Neuron (in vitro differentiated cells): ENCODE measurements around the gene GOLGA6L9.
A peak's percentile ranks its signal among the peaks of the same experiment; 100 is the strongest.
"Not testable (repeated sequence)": the region's sequence is repeated elsewhere in the genome, so short reads cannot be mapped to it uniquely, and the experiment has no call there.

Source experiments
- H2AFZ ChIP-seq: one replicate; pipeline ENCODE4 v1.6.1; 2013; ENCODE audit warnings: low read depth, mild to moderate bottlenecking, inconsistent platforms, low read length, moderate library complexity
- H3K27me3 ChIP-seq: one replicate; pipeline ENCODE4 v1.6.1; 2013; ENCODE audit warnings: low read length; ENCODE audit not compliant: insufficient read depth
- H3K36me3 ChIP-seq: one replicate; pipeline ENCODE4 v1.6.1; 2013; ENCODE audit warnings: low read length; ENCODE audit not compliant: insufficient read depth
- H3K4me1 ChIP-seq: one replicate; pipeline ENCODE4 v1.6.1; 2013; ENCODE audit warnings: low read length; ENCODE audit not compliant: insufficient read depth
- H3K4me3 ChIP-seq: 2 replicates; pipeline ENCODE4 v1.5.1; 2013; ENCODE audit warnings: mild to moderate bottlenecking, low read length, moderate library complexity
- H3K9me3 ChIP-seq: one replicate; pipeline ENCODE4 v1.6.1; 2013; ENCODE audit warnings: low read length

GOLGA6L9 gene

DNA sequence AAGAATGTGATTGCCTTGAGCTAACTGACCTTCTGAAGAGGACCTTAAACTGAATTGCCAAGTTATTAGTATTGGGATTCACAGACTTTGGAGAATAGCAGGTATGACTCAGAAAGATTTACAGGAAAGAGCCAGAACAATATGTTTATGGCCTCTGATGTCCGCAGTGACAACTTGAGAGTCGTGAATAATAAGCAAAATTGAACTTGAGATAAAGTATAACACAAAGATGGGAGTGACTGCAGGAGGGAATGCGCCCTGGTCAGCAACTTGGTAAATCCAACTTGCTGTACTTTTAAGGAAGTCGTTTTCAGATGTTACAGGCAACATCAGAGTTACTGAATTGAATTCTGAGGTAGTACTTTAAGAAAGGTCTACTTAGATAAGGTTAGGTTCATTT is 19.3 kb upstream of the GOLGA6L9 start:
- H3K9me3 ChIP-seq, H3K4me3 ChIP-seq, H3K27me3 ChIP-seq, H3K4me1 ChIP-seq, H2AFZ ChIP-seq, H3K36me3 ChIP-seq: not testable (repeated sequence)

DNA sequence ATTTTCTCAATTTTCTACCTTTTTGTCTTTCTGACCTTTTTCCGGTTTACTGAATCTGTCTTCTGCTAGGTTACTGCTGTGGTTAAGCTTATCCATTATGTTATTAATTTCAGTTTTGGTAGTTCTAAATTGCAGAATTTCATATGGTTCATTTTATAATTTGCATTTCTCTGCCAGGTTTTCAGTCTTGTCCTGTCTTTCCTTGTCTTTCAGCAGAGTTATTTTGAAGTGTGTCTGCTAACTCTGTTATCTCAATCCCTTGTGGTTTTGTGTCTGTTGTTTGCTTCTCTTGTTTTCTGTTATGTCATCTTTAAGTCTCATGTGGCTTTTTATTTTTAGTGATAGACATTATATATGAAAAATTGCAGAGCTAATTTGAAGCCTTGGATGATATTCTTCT is 18.0 kb upstream of the GOLGA6L9 start:
- H3K36me3 ChIP-seq, H3K4me3 ChIP-seq, H3K4me1 ChIP-seq, H3K27me3 ChIP-seq, H3K9me3 ChIP-seq, H2AFZ ChIP-seq: not testable (repeated sequence)

- not testable (repeated sequence) for H3K4me3 ChIP-seq, H2AFZ ChIP-seq, H3K27me3 ChIP-seq, H3K9me3 ChIP-seq, H3K36me3 ChIP-seq, H3K4me1 ChIP-seq
These were observed 15.0 kb upstream of the GOLGA6L9 start for GRCh38 chr15:82414525-82415191.

DNA sequence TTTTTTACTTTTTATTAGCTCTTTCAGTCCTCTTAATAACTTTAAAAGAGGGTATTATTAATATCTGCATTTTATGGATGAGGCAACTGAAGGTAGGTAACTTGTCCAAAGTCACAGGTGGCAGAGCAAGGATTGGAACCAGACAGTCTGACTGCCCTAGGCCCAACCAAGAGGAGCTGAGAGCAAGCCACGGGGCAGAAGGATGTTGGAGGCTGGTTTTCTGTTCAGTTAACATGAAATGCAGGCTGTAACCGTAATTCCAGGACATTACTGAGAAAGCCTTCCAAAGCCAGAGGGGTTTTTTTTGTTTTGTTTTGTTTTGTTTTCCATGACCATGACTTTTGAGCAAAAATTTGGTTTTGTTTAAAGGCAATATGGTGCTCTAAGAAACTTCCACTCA is 9.1 kb upstream of the GOLGA6L9 start:
- not testable (repeated sequence) for H3K27me3 ChIP-seq, H3K4me3 ChIP-seq, H3K4me1 ChIP-seq, H2AFZ ChIP-seq, H3K9me3 ChIP-seq, H3K36me3 ChIP-seq

DNA sequence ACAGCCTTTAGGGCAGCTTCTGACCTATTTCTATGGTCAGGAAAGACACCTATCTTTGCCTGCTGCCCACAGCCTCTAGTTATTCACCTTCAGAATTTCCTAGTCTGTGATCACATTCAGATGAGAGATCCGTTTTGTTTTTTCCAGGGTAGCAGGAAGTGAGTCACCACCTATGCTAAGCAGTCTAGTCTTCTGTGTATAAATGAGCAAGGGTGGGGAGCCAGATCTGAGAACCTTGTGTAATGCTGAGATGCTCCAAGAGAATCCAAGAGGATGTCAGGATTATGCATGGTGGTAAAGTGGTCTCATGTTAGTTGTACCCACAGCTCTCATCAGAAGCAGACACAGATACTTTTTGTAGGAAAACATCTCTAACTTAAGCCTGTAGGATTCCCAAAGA is 8.7 kb upstream of the GOLGA6L9 start:
- H3K4me3 ChIP-seq, H3K4me1 ChIP-seq, H3K27me3 ChIP-seq, H2AFZ ChIP-seq, H3K36me3 ChIP-seq, H3K9me3 ChIP-seq: not testable (repeated sequence)

GRCh38 chr15:82427117-82427516 is 2.5 kb upstream of the GOLGA6L9 start:
- H3K4me3 ChIP-seq, H3K4me1 ChIP-seq, H2AFZ ChIP-seq, H3K9me3 ChIP-seq, H3K27me3 ChIP-seq, H3K36me3 ChIP-seq: not testable (repeated sequence)

DNA sequence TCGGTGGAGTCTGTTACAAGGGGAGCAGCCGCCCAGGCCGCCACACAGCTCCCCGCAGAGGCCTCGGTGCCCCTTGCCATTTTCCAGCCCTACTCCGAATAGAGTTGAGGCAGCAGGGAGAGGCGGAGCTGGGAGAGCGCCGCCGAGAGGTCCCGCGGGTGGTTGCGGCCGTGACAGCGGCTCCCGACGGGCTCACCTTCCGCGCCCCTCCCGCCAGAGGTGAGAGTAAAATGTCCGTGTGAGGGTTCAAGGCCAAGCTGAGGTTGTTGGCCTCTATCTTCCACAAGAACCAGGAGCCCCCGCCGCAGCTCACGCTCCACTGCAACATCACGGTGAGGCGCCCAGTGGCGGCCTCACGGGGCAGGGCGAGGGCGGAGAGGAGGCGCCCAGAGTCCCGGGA is 15.8 kb downstream of the GOLGA6L9 start:
- H3K9me3 ChIP-seq, H3K4me1 ChIP-seq, H3K27me3 ChIP-seq, H3K36me3 ChIP-seq, H2AFZ ChIP-seq: not testable (repeated sequence)
- H3K4me3 ChIP-seq: peak overlapping the region; percentile 37

DNA sequence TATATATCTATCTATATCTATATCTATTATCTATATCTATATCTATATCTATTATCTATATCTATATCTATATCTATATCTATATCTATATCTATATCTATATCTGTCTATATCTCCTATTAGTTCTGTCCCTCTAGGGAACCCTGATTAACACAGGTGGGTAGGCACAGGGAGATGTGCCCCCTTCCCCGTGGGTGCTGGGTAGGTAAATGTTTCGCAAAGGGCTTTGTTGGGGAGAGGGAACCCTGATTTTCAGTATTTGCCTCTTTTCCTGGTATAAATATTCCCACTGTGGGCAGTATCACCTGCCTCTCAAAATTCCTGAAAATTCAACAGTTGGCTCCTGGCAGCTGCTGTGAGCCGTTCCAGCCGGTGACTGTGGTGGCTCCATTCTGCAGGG is 27.7 kb downstream of the GOLGA6L9 start:
- not testable (repeated sequence) for H3K4me1 ChIP-seq, H3K36me3 ChIP-seq, H3K4me3 ChIP-seq, H3K27me3 ChIP-seq, H2AFZ ChIP-seq, H3K9me3 ChIP-seq

- H2AFZ ChIP-seq, H3K4me3 ChIP-seq, H3K27me3 ChIP-seq: not testable (repeated sequence)
These were observed 36.0 kb downstream of the GOLGA6L9 start for GRCh38 chr15:82465629-82466028.

GRCh38 chr15:82468205-82468604 is 38.6 kb downstream of the GOLGA6L9 start:
- H3K4me3 ChIP-seq, H3K36me3 ChIP-seq, H3K4me1 ChIP-seq, H3K9me3 ChIP-seq, H2AFZ ChIP-seq, H3K27me3 ChIP-seq: not testable (repeated sequence)

More at GRCh38 chr15:82465629-82466028, 36.0 kb downstream of the GOLGA6L9 start:
- not testable (repeated sequence) for H3K9me3 ChIP-seq, H3K4me1 ChIP-seq, H3K36me3 ChIP-seq

DNA sequence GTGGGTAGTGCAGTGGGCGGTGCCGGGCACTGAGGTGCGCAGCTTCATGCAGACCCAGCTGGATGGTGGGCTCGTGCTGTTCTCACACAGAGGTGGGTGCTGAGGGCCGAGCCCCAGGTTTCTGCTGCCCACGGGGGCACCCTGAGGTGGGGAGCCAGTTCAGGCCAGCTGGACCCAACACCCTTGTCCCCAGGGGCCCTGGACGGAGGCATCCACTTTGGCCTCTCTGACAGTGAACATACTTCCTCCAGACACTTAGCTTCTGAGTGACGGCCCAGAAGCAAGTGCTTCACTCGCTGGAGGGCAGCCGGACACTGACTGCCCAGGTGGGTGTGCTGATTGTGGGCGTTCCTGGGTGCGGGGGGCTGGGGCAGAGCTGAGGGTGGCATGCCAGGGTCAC is 39.8 kb downstream of the GOLGA6L9 start:
- H3K27me3 ChIP-seq, H3K4me3 ChIP-seq, H3K9me3 ChIP-seq, H2AFZ ChIP-seq, H3K4me1 ChIP-seq, H3K36me3 ChIP-seq: not testable (repeated sequence)

- H3K4me1 ChIP-seq, H3K27me3 ChIP-seq, H3K9me3 ChIP-seq, H3K4me3 ChIP-seq, H2AFZ ChIP-seq, H3K36me3 ChIP-seq: not testable (repeated sequence)
These were observed 42.8 kb downstream of the GOLGA6L9 start for GRCh38 chr15:82472269-82472982.

DNA sequence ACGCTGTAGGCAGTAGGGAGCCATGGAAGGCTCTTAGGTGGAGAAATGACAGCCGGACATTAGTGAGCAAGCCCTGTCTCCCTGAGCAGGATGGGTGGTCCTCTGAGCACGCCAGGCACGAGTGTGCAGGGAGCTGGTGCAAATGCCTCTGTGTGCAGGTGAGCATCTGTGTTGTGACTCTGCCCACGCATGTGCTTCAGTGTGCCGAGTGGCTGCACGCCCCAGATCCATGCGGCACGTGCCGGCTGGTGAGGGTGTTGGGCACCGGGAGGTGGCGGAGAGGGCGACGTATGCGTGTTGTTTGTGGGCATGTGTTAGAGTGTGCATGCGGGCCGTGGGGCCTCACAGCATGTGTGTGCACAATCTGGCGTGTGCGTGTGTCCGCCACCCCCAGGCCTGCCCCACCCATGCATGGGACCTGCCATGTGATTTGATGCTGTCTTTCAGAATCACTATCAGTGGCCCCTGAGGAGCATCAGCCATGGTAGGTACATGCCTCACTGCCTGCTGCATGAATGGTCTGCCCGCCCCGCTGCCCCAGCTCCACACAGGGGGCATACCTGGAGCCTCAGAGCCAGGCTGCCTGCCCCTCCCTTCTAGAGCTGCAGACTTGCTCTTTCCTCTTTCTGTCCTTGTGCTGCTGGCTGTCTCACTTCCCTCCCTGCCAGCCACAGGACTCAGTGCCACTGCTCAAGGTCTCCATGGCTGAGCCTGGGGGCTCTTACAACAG is 45.1 kb downstream of the GOLGA6L9 start:
- H3K36me3 ChIP-seq, H3K27me3 ChIP-seq, H3K9me3 ChIP-seq, H3K4me1 ChIP-seq, H2AFZ ChIP-seq, H3K4me3 ChIP-seq: not testable (repeated sequence)
